ENCODE data around the gene ECPAS.
"Not testable (repeated sequence)": the region's sequence is repeated elsewhere in the genome, so short reads cannot be mapped to it uniquely, and the experiment has no call there.

ECPAS gene

DNA sequence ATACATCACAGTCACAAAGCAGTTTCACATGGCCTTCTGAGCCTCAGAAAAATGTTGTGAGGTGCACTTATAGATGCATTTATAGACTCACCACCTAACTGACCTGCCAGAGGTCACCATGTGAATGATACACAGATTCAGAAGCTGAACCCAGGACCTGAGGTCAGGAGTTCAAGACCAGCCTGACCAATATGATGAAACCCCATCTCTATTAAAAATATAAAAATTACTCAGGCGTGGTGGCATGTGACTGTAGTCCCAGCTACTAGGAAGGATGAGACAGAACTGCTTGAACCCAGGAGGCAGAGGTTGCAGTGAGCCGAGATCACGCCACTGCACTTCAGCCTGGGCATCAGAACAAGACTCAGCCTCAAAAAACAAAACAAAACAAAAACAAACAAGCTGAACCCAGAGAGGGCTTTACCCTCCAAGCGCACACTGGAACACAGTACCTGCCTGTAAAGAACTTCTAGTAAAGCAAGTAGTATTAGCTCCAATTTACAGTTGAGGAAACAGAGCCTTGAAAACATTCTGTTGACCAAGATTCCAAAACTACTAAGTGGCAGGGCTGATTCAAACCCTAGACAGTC, 16.3 kb downstream of the ECPAS start:
- no peak for DNase-seq

DNA sequence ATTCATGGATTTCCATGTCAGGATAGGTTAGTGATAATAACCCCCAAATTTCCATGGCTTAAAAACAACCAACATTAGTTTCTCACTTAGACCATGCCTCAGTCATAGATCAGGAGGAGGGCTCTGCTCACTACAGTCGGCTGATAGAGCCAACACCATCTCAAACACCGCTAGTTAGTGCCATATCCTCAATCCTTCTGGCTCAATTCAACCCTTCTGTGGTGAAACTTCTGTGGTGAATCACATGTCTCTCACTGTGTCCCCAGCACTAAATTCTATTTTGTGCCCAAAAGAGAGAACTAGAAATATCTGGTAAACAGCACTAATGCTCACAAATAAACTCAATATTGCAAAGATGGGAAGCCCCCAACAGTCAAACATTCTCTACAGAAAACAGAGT, 21.1 kb downstream of the ECPAS start:
- DNase-seq: no peak

DNA sequence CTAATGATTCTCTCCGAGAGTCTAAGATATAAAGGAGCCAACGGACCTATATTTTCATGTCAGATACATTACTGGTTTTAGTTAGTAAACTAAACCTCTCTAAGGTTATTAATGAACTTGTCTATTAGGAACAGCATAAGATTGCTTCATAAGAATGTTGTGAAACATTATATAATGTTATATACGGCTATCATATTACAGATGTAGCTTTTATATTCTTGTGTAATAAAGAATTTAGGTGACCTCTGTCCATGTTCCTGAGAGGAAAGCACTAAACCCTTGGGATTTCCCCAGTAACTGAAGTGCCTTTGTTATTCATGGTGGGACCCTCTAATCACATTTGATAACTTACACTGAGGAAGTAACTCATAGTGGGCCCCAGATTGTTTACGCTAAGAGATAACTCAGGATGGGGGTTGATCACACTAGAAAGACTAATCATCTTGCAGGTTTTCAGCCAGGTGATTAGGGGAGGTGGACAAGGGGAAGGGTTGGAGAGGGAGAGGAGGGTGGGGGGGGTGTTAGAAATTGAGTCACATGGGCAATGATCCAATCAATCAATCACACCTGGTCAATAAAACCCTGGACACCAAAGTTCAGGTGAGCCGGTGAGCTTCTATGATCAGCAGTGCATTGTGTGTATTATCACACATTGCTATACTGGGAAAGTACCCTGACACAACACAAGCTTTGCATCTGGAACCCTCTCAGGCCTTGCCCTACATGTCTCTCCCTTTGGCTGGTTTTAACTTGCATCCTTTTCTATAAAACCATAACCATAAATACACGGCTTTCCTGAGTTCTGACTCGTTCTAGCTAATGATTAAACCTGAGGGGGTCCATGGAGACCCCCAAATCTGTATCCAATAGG, 25.8 kb downstream of the ECPAS start:
- DNase-seq: no peak

DNA sequence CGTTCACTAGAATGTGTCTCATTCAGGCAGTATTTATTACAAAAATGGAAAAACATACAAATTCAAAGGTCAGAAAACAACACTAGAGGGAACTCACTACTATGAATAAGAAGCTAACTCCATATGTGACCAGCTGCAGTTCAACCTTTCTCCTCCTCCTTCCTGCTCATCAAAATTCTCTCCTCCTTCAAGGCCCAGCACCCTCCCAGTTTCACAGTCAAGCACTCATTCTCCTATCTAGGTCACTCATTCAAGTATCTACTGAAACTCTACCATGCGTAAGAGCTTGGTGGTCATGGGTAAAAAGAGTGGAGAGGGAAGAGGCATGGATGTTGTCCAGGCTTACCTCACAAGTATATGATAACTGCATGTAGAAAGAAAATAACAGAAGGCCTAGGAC, 27.7 kb downstream of the ECPAS start:
- DNase-seq: no peak

DNA sequence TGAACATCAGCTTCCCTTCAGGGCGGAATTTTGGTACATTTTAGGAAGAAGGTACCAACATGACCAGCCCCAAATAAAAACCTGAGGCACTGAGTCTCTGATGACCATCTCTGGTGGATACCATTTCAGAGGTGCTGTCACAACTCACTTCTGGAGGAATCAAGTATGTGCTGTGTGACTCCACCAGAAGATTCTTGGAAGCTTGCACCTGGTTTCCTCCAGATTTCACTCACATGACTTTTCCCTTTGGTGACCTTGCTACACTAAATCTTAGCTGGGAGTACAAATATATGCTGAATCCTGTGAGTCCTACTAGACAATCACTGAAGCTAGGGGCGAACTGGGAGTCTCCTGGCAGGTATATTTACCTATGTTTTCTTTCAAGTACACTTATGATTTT, 28.5 kb downstream of the ECPAS start:
- DNase-seq: no peak

DNA sequence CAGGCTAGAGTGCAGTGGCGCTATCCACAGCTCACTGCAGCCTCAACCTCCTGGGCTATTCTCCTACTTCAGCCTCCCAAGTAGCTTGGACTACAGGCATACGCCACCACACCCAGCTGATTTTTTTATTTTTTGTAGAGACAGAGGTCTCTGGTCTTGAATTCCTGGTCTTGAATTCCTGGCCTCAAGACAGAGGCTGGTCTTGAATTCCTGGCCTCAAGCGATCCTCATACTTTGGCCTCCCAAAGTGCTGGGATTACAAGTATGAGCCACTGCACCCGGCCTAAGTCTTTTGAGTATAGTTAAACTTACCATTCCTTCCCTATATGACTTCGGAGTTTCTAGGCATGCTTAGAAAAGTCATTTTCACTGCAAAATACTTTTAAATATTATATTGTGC, 29.4 kb downstream of the ECPAS start:
- DNase-seq: no peak

DNA sequence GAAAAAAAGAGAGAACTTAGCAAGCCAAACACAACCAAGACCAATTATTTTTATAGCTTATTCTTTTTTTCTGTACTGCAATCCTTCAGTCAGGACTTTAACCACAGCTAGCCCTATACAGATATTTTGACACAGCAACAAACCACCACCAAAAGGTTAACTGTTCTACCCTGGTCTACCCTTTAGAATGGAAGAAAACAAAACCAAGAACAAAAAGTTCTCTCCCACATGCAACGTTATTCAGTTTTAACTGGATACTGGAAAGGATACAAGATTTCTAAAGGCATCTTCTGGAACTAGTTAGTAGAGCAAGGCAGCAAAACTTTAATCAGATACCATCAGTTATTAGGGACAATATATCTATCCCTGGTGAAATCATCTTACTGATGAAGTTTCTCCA, 32.6 kb downstream of the ECPAS start:
- no peak for DNase-seq

DNA sequence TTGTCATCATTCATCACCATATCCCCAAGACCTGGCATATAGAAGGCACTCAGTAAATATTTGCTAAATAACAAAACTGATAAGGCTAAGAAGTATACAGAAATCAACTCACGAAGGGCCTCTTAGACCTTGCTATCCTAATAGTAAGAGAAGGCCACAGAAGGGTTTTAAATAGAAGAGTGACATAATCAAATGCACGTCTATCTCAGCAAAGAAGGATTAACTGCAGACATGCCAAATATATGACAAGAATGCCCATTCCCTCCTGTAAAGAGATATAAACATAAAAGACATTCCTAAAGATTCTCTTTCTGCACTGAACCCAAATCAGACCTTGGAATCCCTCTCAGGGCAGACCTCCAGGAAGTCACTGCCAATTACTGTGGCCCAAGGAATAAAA, 34.1 kb downstream of the ECPAS start:
- DNase-seq: no peak

DNA sequence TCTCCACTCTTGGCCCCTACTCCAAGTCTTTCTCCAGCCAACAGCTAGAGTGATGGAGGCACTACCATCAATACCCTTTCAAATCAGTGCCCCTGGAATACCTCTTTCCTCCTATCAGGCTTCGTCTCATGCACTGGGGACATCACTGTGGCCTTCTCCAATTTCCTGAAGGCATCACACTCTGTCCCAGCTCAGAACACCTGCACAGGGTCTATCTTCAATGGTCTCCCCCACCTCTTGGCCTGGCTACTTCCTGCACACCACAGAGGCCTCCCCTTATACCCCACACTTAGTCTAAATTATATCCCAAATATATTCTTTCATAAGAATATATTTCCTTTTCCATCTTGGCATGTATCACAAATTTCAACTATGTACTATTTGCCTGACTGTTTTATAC, 34.5 kb downstream of the ECPAS start:
- no peak for DNase-seq

DNA sequence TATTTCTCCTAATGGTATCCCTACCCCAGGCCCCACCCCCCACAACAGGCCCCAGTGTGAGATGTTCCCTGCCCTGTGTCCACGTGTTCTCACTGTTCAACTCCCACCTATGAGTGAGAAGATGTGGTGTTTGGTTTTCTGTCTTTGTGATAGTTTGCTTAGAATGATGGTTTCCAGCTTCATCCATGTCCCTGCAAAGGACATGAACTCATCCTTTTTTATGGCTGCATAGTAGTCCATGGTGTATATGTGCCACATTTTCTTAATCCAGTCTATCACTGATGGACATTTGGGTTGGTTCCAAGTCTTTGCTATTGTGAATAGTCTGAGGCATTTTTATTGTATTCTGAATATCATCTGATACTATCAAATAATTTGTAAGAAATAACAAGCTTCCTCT, 38.4 kb downstream of the ECPAS start:
- not testable (repeated sequence) for DNase-seq

DNA sequence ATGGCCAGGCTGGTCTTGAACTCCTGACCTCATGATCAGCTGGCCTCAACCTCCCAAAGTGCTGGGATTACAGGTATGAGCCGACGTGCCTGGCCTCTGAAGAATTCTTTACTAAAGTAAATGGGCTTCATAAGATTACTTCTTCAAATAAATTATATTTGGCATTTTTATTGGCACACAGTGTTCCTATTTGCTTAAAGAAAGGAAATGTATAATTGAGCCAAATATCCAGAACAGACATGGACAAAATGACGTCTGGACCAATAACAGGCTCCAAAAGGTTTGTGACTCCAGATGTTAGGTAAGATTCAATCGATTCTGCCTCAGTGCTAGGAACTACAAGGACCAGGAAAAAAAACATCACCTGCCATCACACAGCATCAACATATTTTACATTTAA, 40.7 kb downstream of the ECPAS start:
- no peak for DNase-seq

DNA sequence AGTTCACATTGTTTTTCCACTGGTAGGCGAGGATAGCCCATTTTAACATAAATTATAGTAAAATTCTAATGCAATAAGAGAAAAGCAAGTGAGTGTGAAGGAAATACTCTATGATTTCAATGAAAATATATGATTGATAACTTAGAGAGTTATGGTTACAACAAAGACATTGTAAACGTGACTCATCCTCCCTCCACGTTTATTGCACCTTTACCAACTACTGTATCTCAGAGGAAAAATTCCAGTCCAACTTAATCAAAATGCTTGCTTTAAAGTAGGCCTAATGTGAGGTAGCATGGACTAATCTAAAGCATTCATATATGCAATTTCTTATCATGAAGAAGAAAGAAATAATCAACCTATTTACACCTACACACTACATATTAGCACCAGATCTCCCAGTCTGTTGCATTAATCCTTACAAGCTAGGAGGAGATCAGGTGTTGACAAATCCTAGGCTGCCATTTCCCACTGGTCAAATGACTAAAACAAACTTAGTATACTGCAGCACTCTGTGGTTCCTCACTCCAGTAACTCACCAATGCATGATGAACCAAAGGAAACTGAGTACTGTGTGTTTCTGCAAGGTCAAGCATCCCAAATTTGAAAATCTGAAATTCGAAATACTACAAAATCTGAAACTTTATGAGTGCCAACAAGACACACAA, 41.7 kb downstream of the ECPAS start:
- no peak for DNase-seq

DNA sequence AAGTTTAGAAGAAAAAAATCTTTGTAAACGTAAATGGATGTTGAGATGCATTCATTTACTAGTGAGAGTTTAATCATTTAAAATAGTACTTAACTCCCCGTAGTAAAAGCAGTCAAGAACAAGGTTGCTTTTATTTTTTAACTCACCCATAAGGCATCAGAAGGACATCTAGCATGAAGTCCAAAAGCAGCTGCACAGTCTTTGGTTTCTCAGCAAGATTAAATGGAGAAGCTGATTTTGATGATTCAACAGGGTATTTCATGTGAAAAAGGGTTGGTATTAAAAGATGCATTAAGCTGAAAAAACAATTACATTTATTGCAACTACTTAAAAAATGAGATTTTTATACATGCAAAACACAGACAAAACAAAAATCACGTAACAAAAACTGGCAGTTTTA, 44.0 kb downstream of the ECPAS start:
- DNase-seq: no peak

DNA sequence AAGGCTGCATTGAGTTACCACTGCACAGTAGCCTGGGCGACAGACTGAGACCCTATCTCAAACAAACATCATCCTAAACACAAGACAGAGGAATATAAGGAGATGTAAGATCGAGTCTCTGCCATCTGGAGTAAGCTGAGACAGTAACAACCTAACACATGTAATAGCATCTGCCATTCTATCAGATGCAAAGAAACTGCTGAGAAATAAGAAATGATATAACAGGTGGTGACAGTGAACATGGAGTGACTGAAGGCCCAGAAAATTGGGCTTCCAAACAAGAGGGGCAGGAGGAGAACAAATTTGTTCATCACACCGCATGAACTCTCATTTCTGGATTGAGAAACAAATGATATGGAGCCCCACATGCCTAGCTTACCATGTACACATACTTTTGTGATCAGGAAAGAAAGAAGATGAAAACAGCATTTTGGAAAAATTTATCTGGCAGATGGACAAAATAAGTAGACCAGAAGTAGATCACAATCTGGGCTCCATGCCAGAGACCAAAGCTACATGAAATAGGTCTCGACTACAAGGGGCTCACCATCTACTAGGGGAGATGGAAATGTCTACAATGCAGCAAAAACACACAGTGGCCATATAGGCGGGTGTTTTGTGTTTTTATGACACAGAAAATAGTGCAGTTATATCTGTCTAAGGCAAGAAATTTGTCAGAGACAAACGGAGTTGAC, 45.5 kb downstream of the ECPAS start:
- DNase-seq: no peak

DNA sequence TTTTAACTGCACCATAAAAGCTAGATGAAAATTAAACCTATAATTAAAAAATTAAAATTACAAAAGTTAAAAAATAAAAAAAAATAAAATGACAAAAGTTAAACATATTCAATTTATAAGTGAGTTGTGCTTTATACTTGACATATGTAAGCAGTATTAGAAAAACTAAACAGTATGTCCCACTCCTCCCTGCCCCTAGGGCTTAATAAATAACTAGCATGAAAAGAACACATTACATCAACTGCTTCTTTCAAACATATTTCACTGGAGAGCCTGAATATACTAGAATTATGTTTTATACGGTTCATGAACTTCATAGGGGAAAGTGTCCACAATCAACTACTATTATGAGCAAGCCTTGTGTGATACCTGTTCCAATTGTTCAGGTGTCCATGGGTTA, 47.6 kb downstream of the ECPAS start:
- no peak for DNase-seq

DNA sequence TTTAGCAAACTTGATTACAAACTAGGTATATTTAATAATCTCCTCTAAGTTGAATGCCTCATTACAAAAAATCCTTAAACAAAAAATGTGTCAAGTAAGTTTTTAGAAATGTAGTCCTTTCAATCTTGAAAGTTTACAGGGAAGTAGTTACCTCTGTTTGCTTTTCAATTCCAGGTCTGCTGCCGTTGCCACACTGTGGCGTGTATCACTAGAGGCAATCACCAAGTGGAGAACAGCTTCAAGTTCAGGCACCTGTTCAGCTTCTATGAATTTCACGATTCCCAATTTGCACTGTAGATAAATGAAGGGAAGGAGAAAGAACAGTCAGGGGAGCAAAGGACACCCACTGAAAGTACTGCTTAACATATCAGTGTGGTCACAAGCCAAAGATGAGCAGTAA, 51.1 kb downstream of the ECPAS start:
- no peak for DNase-seq

DNA sequence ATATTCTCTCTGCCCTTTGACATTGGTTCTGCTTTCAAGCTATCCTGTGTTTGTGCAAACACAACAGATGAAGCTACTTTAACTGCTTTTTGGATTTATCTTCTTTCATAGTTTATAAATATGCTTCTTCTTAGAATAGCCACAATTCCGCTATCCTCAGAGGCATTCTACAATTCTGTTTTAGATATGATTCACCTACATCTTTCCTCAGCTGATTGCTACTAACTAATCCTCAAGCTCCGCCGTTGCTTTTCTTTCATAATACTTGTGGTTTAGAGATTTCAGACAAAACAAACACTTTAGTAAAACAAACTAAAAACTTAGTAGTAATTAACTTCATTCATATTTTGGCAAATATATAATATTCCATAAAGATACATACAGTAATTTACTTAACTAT, 52.5 kb downstream of the ECPAS start:
- DNase-seq: no peak

DNA sequence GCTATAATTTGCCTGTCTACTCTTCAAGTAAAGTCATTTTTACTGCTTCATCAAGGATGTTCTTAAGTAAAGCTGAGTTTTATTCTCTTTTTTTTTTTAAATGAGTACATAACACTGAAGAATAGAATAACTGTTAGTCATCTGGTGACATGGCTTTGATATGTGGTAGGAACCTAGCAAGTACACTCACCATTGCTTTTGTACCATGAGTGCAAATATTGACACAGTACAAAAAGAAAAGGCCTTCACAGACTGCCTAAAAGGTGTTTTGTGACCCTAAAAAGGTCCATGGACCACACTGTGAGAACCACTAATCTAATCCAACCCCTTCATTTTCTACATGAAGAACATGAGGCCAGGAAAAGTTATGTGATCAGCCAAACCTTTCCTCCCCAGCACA, 55.0 kb downstream of the ECPAS start:
- DNase-seq: no peak

DNA sequence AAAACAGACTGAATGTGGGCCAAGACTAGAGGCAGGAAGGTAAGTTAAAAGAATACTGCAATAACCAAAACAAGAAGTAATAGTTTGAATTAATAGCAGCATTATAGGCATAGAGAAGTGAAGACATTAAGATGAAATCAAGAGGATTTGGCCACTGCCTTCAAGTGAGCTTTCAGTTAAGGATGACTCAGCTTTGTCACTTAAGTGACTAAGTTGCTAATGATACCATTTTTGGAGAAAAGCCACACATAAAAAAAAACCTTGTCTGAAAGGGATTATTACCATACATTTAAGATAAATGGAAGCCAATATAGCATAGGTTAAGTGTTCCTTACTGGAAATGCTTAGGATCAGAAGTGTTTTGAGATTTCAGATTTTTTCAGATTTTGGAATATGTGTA, 57.0 kb downstream of the ECPAS start:
- DNase-seq: no peak

DNA sequence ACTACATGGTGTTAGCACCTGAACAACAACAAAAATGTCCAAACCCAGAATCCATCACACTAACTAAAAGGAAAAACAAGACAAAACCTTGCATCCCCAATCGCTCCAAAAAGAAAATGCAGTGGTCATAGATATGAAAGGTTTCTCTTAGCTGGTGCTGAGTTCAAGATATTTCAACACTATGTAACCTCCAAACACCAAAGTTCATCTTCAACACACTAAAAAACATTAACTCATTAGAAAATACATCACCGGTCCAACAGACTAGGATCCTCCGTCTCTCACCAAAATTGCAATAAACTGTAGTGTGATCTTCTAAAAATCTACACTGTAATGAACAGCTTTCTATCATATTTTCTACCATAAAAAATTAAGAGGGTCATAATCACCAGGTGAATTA, 60.8 kb downstream of the ECPAS start:
- no peak for DNase-seq

DNA sequence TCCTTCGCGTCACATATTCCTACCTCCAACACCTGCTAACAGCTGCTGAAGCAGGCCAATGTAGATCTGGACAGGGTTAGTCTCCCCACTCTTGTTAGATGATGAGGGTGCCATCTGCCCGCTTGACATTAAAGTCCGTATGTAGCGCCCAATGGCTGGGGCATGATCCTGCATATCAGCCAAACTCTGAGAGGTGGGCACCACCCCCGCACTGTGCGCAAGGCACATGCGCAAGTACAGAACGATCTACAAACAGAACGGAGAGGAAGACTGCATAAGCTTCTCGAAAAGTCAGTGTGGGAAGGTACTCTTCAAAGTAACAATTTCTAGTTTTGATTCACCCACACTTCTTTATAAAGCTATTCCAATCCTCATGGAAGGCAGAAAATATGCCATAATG, 69.8 kb downstream of the ECPAS start:
- DNase-seq: no peak

DNA sequence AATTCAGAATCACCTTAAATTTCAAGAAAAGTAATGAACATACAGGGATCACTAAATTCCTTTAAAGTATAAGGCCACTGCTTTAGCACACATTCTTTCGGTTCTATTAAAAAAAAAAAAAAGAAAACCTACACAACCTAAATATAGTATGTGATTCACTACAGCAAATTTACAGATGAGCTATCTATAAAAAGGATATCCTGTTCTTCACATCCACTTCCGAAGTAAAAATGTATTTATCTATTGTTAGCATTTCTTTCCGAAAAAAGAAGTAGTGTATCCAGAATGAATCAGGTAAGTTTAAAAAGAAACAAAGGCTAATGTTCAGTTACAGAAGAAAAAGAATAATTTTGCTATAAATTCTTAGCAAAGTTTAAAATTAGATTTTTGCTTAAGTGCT, 70.2 kb downstream of the ECPAS start:
- no peak for DNase-seq

DNA sequence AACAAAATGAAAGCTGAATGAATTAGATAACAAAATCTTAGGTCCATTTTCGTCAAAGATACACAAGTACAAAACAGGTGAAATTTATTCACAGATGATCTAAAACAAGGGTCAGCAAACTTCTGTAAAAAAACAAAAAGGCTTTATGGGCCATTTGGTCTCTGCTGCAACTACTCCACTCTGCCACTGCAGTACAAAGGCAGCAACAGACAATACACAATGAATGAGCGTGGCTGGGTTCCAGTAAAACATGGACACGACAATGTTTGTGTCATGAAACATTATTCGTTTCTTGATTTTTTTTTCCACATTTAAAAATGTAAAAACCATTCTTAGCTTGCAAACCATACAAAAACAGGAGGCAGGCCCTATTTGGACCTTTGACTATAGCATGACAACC, 71.9 kb downstream of the ECPAS start:
- no peak for DNase-seq

DNA sequence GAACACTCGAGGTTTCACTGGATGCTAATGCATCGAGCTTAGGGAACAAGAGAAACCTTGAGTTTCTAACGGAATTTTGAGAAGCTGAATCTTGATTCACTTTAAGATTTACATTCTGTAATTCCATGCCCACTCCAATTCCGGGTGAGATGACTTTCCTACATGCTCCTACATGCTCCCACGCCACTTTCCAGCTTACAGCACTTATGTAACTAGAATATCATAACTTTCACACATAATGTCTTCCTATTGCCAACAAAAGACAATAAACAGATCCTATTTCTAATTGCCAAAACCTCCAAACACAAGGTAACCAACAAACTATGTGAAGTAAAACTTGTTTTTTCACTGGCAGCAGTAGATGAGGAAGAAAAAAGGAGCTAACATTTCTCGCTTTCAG, 72.9 kb downstream of the ECPAS start:
- DNase-seq: no peak
